ENCODE data around the gene STARD13.
"Not testable (repeated sequence)": the region's sequence is repeated elsewhere in the genome, so short reads cannot be mapped to it uniquely, and the experiment has no call there.

Gene STARD13

GRCh38 chr13:33193428-33193974 lies 92.1 kb downstream of the STARD13 start:
- DNase-seq: no peak

DNA sequence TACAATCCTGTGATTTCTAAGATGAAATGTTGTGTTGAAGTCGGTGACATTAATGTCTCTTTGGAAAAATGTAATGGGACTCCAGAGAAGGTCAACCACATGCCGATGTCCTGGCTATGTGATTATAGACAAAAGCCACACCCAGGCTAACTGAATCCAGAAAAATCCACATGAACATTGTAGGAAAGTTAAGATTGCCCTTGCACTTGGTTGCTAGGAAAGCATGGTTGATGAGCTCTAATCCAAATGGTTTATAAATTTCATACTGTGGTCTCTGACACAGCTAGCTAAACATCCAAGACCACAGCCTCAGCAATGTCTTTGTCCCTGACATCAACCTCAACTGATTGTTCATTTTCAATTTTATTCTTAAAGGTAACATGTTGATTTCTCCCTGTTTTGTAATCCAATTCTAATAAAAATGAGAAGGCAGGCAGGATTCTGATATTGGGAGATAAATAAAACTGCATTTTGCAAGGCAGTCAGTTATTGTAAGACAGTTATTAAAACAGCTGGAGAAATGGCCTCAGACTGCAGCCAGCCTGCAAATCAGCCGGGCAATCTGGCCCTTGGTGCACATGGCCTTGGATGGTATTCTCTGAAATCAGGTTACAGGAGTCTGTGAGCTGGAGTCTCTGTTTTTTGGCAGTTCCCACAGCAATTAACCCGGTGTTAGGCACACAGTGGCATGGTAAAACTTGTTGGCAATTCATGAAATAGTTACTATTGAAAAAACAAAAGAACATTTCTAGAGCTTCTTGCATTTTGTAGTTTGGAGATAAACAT lies 93.9 kb downstream of the STARD13 start:
- DNase-seq: no peak

- no peak for DNase-seq
These were observed 96.1 kb downstream of the STARD13 start for GRCh38 chr13:33189470-33189869.

- no peak for DNase-seq
These were observed 97.3 kb downstream of the STARD13 start for GRCh38 chr13:33188093-33188882.

DNA sequence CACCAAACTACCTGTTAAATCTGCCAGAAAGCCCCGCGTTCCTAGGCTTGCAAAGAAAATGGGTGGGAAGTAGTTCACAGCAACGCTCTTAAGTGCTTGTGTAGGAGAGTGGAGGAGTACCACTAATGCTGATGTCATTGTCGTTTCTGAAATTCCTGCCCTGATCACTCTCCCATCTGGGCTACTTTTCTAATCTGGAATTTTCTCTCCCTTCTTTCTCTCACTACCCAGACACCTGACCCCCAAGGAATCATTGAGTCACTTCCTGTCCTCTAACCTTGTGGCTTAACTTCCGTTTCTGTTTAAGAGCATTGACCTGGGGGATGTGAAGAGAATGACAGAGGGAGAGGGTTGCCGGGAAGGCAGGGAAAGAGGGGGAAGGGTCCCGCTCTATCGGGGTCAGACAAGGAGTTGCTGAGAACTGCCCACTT lies 98.7 kb downstream of the STARD13 start:
- DNase-seq: no peak

DNA sequence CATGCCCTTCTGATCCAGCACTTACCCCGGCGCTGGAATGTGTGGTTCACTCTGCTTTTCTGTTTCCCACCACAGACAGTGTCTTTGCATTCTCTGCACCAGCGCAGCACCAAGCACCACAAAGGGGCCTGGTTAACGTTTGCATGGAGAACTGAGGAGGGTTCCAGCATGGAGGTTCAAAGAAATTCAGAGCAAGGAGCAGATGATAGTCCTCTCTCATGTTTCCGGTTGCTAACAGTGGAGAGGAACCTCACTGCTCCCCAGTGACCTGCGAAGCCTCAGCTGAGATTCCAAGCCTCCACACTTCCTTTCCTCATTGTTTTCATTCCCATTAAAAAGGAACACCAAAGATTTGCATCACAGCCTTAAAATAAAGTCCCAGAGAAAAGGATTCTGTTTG lies 99.7 kb downstream of the STARD13 start:
- DNase-seq: no peak

DNA sequence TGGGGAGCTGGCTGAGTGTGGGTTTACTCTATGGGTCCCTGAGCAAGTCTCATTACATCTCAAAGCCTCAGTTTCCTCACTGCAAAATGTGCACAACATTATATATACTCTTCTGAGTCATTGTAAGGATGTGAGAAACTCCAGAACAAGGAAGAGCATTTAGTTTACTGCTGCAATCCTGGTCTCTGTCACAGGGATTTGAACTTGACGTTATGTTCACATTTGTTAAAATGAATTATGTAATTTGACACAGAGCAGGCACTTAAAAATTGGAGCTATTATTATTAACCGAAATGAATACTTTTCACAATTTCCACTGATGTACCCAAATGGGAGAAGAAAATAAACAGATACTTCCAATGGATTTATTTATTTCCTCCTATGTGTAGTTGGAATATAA lies 101.0 kb downstream of the STARD13 start:
- no peak for DNase-seq

DNA sequence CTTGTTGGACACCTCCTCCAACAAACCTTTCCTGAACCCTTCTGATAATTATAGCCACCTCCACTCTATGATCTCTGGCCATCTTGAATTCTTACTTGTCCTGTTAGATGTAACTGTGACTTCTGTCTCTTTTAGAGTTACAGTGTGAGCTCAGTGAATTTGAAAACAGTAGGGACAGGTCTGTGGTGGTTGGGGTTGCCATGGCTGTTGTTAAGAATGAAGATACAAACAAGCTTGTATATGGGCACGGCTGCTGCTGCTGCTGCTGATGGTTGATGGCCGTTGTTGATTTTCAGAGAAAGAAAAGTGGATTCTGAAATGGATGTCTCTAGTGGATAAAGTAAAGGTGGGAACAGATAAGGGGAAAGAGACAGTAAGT lies 101.5 kb downstream of the STARD13 start:
- DNase-seq: no peak

GRCh38 chr13:33183431-33184111 lies 102.0 kb downstream of the STARD13 start:
- no peak for DNase-seq

DNA sequence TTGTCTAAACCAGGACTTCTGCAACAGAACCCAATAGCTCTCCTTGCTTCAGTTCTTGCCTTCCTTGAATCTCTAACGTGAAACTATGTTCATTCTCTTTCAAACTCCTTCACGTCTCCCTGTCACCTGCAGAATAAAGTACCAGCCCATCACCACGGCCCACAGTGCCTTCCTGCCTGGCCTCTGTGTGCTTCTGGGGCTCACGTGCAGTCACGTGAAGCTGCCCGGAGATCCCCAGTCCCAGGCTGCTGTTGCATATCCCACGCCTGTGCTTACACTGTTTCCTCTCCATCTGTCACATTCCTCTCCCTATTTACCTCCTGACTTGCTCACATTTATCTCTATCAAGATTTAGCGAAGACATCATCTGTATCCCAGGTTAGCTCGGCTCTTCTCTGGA lies 102.8 kb downstream of the STARD13 start:
- peak; percentile 23 for DNase-seq

DNA sequence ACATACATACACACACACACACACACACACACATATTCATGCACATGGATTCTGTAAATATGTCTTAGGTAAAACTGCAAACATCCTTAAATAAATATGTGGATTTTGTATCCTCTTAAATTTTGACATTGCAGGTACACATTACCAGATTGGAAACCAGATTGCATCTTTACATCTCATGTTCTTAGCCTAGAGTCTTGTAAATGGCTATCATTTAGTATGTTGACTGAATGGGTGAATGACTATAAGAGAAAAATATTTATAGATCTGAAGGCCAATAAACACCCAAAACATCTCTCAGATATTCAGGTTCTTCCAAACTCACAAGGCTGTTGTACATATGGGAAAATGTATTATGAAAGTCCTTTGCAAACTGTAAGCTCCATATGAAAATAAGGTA lies 104.3 kb downstream of the STARD13 start:
- DNase-seq: no peak

DNA sequence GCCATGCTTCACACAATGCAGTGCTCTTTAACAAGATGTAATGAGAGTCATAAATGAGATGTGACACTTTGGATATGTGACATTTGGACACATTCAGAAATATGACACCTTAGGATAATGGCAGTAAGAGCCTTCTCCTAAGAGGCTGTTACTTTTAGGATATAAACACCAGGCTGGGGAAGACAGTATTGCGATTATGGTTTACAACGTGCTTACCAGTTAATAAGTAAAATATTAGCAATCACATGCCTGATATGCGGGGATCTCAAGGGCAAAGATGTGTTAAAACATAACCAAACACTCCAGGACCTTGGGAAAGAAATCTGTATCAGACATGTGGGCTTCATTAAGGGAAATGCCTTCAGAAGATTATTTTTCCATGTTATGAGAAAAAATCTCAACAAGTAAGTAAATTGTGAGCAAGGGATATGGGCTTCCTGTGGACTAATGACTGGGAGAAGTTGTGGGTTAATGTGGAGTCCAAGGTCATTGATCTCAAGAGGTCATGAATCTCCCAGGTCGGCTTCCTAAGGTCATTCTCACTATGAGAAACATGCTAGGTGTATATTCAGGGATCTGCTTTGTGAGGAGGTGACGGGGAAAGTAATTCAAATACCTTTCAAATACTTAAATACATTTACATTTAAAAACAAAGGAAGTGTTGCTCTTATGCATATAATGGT lies 105.3 kb downstream of the STARD13 start:
- DNase-seq: peak; percentile 64

- DNase-seq: no peak
These were observed 106.1 kb downstream of the STARD13 start for GRCh38 chr13:33179463-33179862.

GRCh38 chr13:33178209-33178840 lies 107.2 kb downstream of the STARD13 start:
- no peak for DNase-seq

GRCh38 chr13:33177340-33178208 lies 108.0 kb downstream of the STARD13 start:
- DNase-seq: not testable (repeated sequence)

GRCh38 chr13:33176526-33176925 lies 109.0 kb downstream of the STARD13 start:
- no peak for DNase-seq

GRCh38 chr13:33175991-33176390 lies 109.6 kb downstream of the STARD13 start:
- DNase-seq: no peak

DNA sequence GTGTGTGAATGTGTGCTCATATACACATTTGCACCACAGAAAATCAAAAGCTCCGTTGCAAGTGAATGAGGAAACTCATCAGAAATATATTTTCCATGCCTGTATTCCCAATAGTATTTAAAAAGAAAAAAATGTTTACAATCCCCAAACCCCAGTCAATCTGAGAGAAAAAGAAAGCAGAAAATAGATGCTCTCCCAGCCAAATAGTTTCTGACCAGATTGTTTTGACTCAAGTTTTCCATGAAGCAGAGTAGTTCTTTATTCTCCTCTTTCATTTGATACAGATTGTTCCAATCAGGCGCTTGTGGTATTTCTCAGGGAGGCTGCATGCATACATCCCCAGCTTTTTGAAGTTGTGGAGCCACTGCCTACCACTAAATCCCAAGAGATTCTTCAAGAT lies 110.6 kb downstream of the STARD13 start:
- DNase-seq: no peak

DNA sequence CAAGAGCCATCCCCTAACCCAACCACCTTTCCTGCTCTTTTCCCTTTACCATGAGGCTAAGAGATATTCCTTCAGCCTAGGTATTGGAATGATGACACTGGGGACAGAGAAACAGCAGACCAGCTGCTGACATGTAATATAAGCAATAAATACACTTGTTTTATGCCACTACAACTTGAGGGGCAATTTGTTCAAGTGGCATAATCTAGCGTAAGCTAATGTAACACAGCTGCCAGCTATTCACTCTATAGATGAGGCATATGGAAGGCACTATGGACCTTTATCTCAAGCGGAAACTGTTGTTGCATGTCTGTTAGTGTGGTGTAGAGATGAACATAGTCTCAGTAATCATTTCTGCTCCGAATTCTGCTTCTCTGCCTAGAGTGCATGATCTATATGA lies 111.1 kb downstream of the STARD13 start:
- peak; percentile 98 for DNase-seq

GRCh38 chr13:33172911-33173310 lies 112.6 kb downstream of the STARD13 start:
- DNase-seq: no peak

DNA sequence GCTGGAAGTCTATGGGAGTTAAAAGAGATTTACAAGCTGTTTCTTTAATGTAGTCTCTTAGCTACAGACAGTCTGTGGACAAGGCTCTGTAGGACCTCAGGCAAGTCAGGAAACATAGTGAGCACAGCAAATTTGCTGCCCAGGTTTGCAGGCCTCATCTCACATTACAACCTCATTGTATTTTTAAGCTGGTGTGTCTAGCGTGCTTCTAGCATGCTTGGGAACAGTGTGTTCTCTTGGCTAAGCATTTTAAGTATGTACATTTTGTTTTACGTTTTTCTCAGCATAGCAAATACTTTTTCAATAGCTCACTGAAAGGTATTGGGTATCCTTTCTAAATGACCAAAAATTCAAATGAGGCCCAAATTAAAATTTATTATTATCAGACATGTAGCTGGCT lies 113.2 kb downstream of the STARD13 start:
- no peak for DNase-seq

Data from NCI-H524 treated with DMSO at 0.1 percent for 48 hours (cell line).